ENCODE measurements around the gene AUTS2.

The AUTS2 gene

GRCh38 chr7:69857014-69857413 lies 258.7 kb downstream of the AUTS2 start:
- DNase-seq (ENCODE audit: low read depth) = no peak

GRCh38 chr7:69858471-69858870 lies 260.2 kb downstream of the AUTS2 start:
- no peak for DNase-seq (ENCODE audit: low read depth)

GRCh38 chr7:69859342-69859741 lies 261.1 kb downstream of the AUTS2 start:
- no peak for DNase-seq (ENCODE audit: low read depth)

GRCh38 chr7:69860486-69860885 lies 262.2 kb downstream of the AUTS2 start:
- no peak for DNase-seq (ENCODE audit: low read depth)

- DNase-seq (ENCODE audit: low read depth) = no peak
These were observed 262.8 kb downstream of the AUTS2 start for GRCh38 chr7:69860941-69861622.

- DNase-seq (ENCODE audit: low read depth) = no peak
These were observed 264.3 kb downstream of the AUTS2 start for GRCh38 chr7:69862413-69863064.

- no peak for DNase-seq (ENCODE audit: low read depth)
These were observed 266.0 kb downstream of the AUTS2 start for GRCh38 chr7:69864274-69864673.

- no peak for DNase-seq (ENCODE audit: low read depth)
These were observed 266.5 kb downstream of the AUTS2 start for GRCh38 chr7:69864822-69865221.

- no peak for DNase-seq (ENCODE audit: low read depth)
These were observed 270.6 kb downstream of the AUTS2 start for GRCh38 chr7:69868921-69869320.

GRCh38 chr7:69871213-69871885 lies 273.1 kb downstream of the AUTS2 start:
- DNase-seq (ENCODE audit: low read depth) = no peak

GRCh38 chr7:69871886-69872569 lies 273.8 kb downstream of the AUTS2 start:
- no peak for DNase-seq (ENCODE audit: low read depth)

- DNase-seq (ENCODE audit: low read depth) = no peak
These were observed 275.2 kb downstream of the AUTS2 start for GRCh38 chr7:69873512-69873911.

- no peak for DNase-seq (ENCODE audit: low read depth)
These were observed 279.7 kb downstream of the AUTS2 start for GRCh38 chr7:69878015-69878414.

- no peak for DNase-seq (ENCODE audit: low read depth)
These were observed 280.3 kb downstream of the AUTS2 start for GRCh38 chr7:69878591-69878990.

GRCh38 chr7:69879989-69880388 lies 281.7 kb downstream of the AUTS2 start:
- DNase-seq (ENCODE audit: low read depth) = no peak

GRCh38 chr7:69880840-69881239 lies 282.6 kb downstream of the AUTS2 start:
- DNase-seq (ENCODE audit: low read depth) = no peak

- no peak for DNase-seq (ENCODE audit: low read depth)
These were observed 284.0 kb downstream of the AUTS2 start for GRCh38 chr7:69882269-69882668.

GRCh38 chr7:69883399-69883891 lies 285.2 kb downstream of the AUTS2 start:
- no peak for DNase-seq (ENCODE audit: low read depth)

GRCh38 chr7:69885431-69885830 lies 287.2 kb downstream of the AUTS2 start:
- no peak for DNase-seq (ENCODE audit: low read depth)

GRCh38 chr7:69889338-69889975 lies 291.2 kb downstream of the AUTS2 start:
- no peak for DNase-seq (ENCODE audit: low read depth)

GRCh38 chr7:69889976-69890351 lies 291.7 kb downstream of the AUTS2 start:
- no peak for DNase-seq (ENCODE audit: low read depth)

- DNase-seq (ENCODE audit: low read depth) = no peak
These were observed 294.5 kb downstream of the AUTS2 start for GRCh38 chr7:69892790-69893189.
